Measurements from ENCODE around the gene HLCS.

DNA sequence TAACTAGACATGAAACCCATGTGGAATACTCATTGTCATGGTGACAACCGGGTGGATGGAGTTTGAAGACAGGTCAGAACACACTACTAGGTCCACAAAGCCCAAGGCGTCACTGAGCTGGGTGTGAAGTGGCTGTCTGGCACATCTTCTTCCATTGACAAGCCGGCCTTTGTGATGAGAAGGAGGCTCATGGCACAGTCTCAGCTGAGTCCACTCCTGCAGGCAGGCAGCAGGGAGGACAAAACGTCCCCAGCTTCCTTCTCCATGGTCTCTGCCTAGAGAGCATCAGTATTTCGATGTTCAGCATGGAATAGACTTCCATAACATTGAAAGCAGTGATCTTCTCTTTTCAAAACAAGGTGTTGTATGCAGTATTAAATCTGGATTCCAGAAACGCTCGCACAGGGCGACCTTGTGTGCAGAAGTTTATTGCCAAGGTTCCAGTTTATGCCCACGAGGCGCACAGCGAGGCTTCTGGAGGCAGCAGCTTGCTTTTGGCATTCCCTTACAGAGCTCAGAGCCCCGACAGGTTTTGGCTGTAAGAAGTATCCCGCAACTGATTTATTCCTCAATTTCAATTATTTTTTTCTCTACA lies 163.3 kb downstream of the HLCS start:
- TF ChIP-seq CTCF (conservative IDR thresholded peaks at IDR 0.05; ENCODE audit: low read depth, low read length) (no peak), MAFK (IDR thresholded peaks at IDR 0.05; ENCODE audit: low read depth, low read length) (no peak)

Measured in IMR-90 (cell line).